Caco-2 (cell line): ENCODE data around the gene SIPA1. TPM values are rescaled to one million over a fixed set of nuclear protein-coding genes. Genes with fewer than 3 reads are reported as not detected.

Experiments used
- BruUV-seq: library from RNA; stranded (reverse); fragments of 400-500 nt; replicated peaks from 2 replicates; lab custom pipeline; 2021; lab: Mats Ljungman, UMichigan
- CTCF ChIA-PET: fragments of 300-600 bp; sonication (Branson Sonifier 250); formaldehyde crosslinking; loops from one replicate; lab custom pipeline; 2022; ENCODE audit warnings: antibody characterized with exemption; lab: Charles Lee
- POLR2A ChIA-PET: fragments of 300-600 bp; sonication (Branson Sonifier 250); formaldehyde crosslinking; loops from one replicate; lab custom pipeline; 2022; ENCODE audit warnings: antibody characterized with exemption; lab: Charles Lee
- DNase-seq, 2 experiments: peaks; one replicate each; pipeline versions ENCODE4 v3.0.0 to v3.0.0-alpha.2; 2020 to 2022
- H3K27me3 ChIP-seq: replicated peaks from 2 replicates; pipeline ENCODE4 v1.6.0; 2011; ENCODE audit warnings: low read length; ENCODE audit not compliant: control insufficient read depth, insufficient read depth
- H3K36me3 ChIP-seq: 2 replicates; pipeline ENCODE4 v1.5.1; 2011; ENCODE audit warnings: low read length; ENCODE audit not compliant: control insufficient read depth, insufficient read depth
- H3K4me1 ChIP-seq: fragments of 250-450 bp; sonication (Bioruptor Pico); 2 replicates; pipeline ENCODE4 v1.5.1; 2020; ENCODE audit warnings: mild to moderate bottlenecking
- H3K4me3 ChIP-seq: 2 replicates; pipeline ENCODE4 v1.5.1; 2011; ENCODE audit warnings: low read depth, mild to moderate bottlenecking, control low read depth, low read length
- H3K9me3 ChIP-seq: fragments of 250-450 bp; sonication (Bioruptor Pico); 2 replicates; pipeline ENCODE4 v1.5.1; 2020; ENCODE audit warnings: mild to moderate bottlenecking, moderate library complexity
- H3K27ac Mint-ChIP-seq: one replicate; pipeline ENCODE4 v1.8.0; 2022; ENCODE audit warnings: mixed read lengths; ENCODE audit not compliant: unreplicated experiment
- H3K27me3 Mint-ChIP-seq: one replicate; pipeline ENCODE4 v1.8.0; 2022; ENCODE audit warnings: mixed read lengths; ENCODE audit not compliant: insufficient read depth, unreplicated experiment
- H3K36me3 Mint-ChIP-seq: one replicate; pipeline ENCODE4 v1.8.0; 2022; ENCODE audit warnings: mild to moderate bottlenecking, mixed read lengths; ENCODE audit not compliant: insufficient read depth, unreplicated experiment
- H3K4me1 Mint-ChIP-seq: one replicate; pipeline ENCODE4 v1.8.0; 2022; ENCODE audit warnings: low read depth, mixed read lengths; ENCODE audit not compliant: unreplicated experiment
- H3K4me3 Mint-ChIP-seq: one replicate; pipeline ENCODE4 v1.8.0; 2022; ENCODE audit warnings: mild to moderate bottlenecking, moderate library complexity, mixed read lengths; ENCODE audit not compliant: unreplicated experiment
- H3K9me3 Mint-ChIP-seq: one replicate; pipeline ENCODE4 v1.8.0; 2022; ENCODE audit warnings: mixed read lengths; ENCODE audit not compliant: unreplicated experiment
- intact Hi-C: fragments of 100-400 bp; cut with micrococcal nuclease; formaldehyde crosslinking; loops from one replicate; pipeline ENCODE4 v1.10.0; 2022; ENCODE audit not compliant: unreplicated experiment
- total RNA-seq: library from RNA; stranded (reverse); gene quantifications from 2 replicates; pipeline ENCODE4 v1.2.3, GENCODE V29; 2022
- TF ChIP-seq, protein P1 (sequence below), 2 experiments: fragments of 200-600 bp in 1 of 2; IDR thresholded peaks; 1 replicate in 1 of 2; 2 replicates in 1 of 2; pipeline versions ENCODE4 v1.5.1 to v1.8.0; 2011 to 2022; ENCODE audit warnings: antibody characterized with exemption in 1 of 2, control low read depth in 1 of 2, inconsistent platforms in 1 of 2, low read depth in 1 of 2, low read length in 1 of 2, mild to moderate bottlenecking in 1 of 2, moderate library complexity in 1 of 2; ENCODE audit not compliant: insufficient read depth in 1 of 2, severe bottlenecking in 1 of 2, unreplicated experiment in 1 of 2

Gene SIPA1
- total RNA-seq, 1 experiment from 2014 or later = 30.5 TPM

DNA sequence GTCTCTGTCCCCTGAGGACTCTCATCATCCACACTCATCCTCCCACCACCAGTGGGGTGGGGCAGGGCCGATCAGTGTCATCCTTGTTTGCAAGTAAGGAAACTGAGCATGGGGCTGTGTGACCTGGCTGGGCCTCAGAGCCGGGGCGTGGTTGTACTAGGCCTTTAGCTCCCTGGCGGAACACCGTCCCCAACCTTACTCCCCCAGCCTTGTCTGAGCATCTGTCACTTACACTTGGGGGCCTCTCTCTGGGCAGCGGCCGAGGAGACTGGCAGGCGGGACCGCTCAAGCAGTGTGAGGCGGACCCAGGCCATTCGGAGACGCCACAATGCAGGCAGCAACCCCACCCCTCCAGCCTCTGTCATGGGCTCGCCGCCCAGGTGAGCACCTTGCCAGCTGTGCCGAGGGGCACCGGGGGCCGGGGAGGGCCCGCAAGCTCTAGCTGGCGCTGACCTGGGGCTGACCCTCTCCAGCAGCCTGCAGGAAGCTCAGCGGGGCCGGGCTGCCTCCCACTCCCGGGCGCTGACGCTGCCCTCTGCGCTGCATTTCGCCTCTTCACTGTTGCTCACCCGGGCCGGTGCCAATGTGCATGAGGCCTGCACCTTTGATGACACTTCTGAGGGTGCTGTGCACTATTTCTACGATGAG, 18.5 kb upstream of the SIPA1 start:
- POLR2A ChIA-PET = no interaction called here
- DNase-seq = no peak
- H3K27me3 ChIP-seq = no peaks in the 10 kb centered on the region
- Mint-ChIP-seq H3K27me3 (no peaks in the 10 kb centered on the region), H3K4me3 (no peak overlapping the region), H3K27ac (no peak overlapping the region), H3K4me1 (peaks cover 8% of the 10 kb centered on the region), H3K9me3 (no peaks in the 10 kb centered on the region), H3K36me3 (peaks cover 73% of the 10 kb centered on the region)
- no peaks in the 10 kb centered on the region for H3K9me3 ChIP-seq
- H3K36me3 ChIP-seq = peaks cover 4% of the 10 kb centered on the region
- TF ChIP-seq, protein P1, sequence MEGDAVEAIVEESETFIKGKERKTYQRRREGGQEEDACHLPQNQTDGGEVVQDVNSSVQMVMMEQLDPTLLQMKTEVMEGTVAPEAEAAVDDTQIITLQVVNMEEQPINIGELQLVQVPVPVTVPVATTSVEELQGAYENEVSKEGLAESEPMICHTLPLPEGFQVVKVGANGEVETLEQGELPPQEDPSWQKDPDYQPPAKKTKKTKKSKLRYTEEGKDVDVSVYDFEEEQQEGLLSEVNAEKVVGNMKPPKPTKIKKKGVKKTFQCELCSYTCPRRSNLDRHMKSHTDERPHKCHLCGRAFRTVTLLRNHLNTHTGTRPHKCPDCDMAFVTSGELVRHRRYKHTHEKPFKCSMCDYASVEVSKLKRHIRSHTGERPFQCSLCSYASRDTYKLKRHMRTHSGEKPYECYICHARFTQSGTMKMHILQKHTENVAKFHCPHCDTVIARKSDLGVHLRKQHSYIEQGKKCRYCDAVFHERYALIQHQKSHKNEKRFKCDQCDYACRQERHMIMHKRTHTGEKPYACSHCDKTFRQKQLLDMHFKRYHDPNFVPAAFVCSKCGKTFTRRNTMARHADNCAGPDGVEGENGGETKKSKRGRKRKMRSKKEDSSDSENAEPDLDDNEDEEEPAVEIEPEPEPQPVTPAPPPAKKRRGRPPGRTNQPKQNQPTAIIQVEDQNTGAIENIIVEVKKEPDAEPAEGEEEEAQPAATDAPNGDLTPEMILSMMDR (IDR thresholded peaks at IDR 0.05; ENCODE audit: insufficient read depth in 1 of 2, low read depth in 1 of 2, low read length in 1 of 2, severe bottlenecking in 1 of 2, unreplicated experiment in 1 of 2) = no peak
- H3K4me1 ChIP-seq = 0 out of 2 replicates have a peak, but pooled peaks cover 6% of the 10 kb centered on the region
- BruUV-seq = no TSS peak
- CTCF ChIA-PET = no interaction called here
- H3K4me3 ChIP-seq = no peak overlapping the region
- intact Hi-C loops = no loop called here

GRCh38 chr11:65620666-65621065, 17.2 kb upstream of the SIPA1 start:
- TF ChIP-seq, protein P1 (IDR thresholded peaks at IDR 0.05; ENCODE audit: insufficient read depth in 1 of 2, low read depth in 1 of 2, low read length in 1 of 2, severe bottlenecking in 1 of 2, unreplicated experiment in 1 of 2) = no peak
- Mint-ChIP-seq H3K36me3 (peaks cover 71% of the 10 kb centered on the region), H3K9me3 (no peaks in the 10 kb centered on the region), H3K27me3 (no peaks in the 10 kb centered on the region), H3K4me1 (peaks cover 8% of the 10 kb centered on the region), H3K4me3 (no peak overlapping the region), H3K27ac (no peak overlapping the region)
- intact Hi-C loops = no loop called here
- Histone ChIP-seq H3K4me1 (0 out of 2 replicates have a peak, but pooled peaks cover 6% of the 10 kb centered on the region), H3K36me3 (peaks cover 4% of the 10 kb centered on the region), H3K4me3 (no peak overlapping the region), H3K27me3 (no peaks in the 10 kb centered on the region), H3K9me3 (no peaks in the 10 kb centered on the region)
- CTCF ChIA-PET = no interaction called here
- no TSS peak for BruUV-seq
- POLR2A ChIA-PET = no interaction called here
- DNase-seq = no peak

GRCh38 chr11:65621460-65621859, 16.4 kb upstream of the SIPA1 start:
- Histone ChIP-seq H3K9me3 (no peaks in the 10 kb centered on the region), H3K4me1 (0 out of 2 replicates have a peak, but pooled peaks cover 6% of the 10 kb centered on the region), H3K4me3 (no peak overlapping the region), H3K27me3 (no peaks in the 10 kb centered on the region), H3K36me3 (peaks cover 4% of the 10 kb centered on the region)
- H3K36me3 Mint-ChIP-seq = peaks cover 72% of the 10 kb centered on the region
- CTCF ChIA-PET = no interaction called here
- no peak overlapping the region for H3K27ac Mint-ChIP-seq
- H3K4me3 Mint-ChIP-seq = no peak overlapping the region
- no TSS peak for BruUV-seq
- no peaks in the 10 kb centered on the region for H3K9me3 Mint-ChIP-seq
- TF ChIP-seq, protein P1 (IDR thresholded peaks at IDR 0.05; ENCODE audit: insufficient read depth in 1 of 2, low read depth in 1 of 2, low read length in 1 of 2, severe bottlenecking in 1 of 2, unreplicated experiment in 1 of 2) = no peak
- H3K27me3 Mint-ChIP-seq = no peaks in the 10 kb centered on the region
- POLR2A ChIA-PET = no interaction called here
- H3K4me1 Mint-ChIP-seq = peaks cover 5% of the 10 kb centered on the region
- intact Hi-C loops = no loop called here
- DNase-seq = no peak
